WTC11 (cell line): ENCODE measurements around the gene SPART. TPM values are rescaled to one million over a fixed set of nuclear protein-coding genes. Genes with fewer than 3 reads are reported as not detected.
A peak's percentile ranks its signal among the peaks of the same experiment; 100 is the strongest.

Experiments
- ATAC-seq: fragments of 200-7000 bp; cut with Tn5 transposase; 2 replicates; pipeline ENCODE4 v1.10.0; 2021; ENCODE audit warnings: mild to moderate bottlenecking, moderate library complexity
- CTCF ChIA-PET: fragments of 300-600 bp; sonication (Branson Sonifier 250); formaldehyde crosslinking; loops from one replicate; lab custom pipeline; 2021; ENCODE audit warnings: antibody characterized with exemption; lab: Charles Lee
- POLR2A ChIA-PET: fragments of 350-600 bp; sonication (Branson Sonifier 250); formaldehyde crosslinking; loops from one replicate; lab custom pipeline; 2021; ENCODE audit warnings: antibody characterized with exemption; lab: Charles Lee
- DNase-seq: peaks from one replicate; pipeline ENCODE4 v3.0.0; 2021; ENCODE audit warnings: low spot score
- H3K27ac Mint-ChIP-seq: 2 replicates; pipeline ENCODE4 v1.8.0; 2021; ENCODE audit warnings: mixed read lengths
- H3K27me3 Mint-ChIP-seq: 2 replicates; pipeline ENCODE4 v1.8.0; 2021; ENCODE audit warnings: low read depth, mild to moderate bottlenecking, moderate library complexity, mixed read lengths
- H3K36me3 Mint-ChIP-seq: 2 replicates; pipeline ENCODE4 v1.8.0; 2021; ENCODE audit warnings: mixed read lengths
- H3K4me1 Mint-ChIP-seq: 2 replicates; pipeline ENCODE4 v1.8.0; 2022; ENCODE audit warnings: mixed read lengths
- H3K4me3 Mint-ChIP-seq: 2 replicates; pipeline ENCODE4 v1.8.0; 2021; ENCODE audit warnings: mild to moderate bottlenecking, moderate library complexity, mixed read lengths
- H3K9me3 Mint-ChIP-seq: 2 replicates; pipeline ENCODE4 v1.8.0; 2021; ENCODE audit warnings: mixed read lengths
- AFF4 ChIP-seq: sonication (generic); formaldehyde crosslinking; IDR thresholded peaks from 2 replicates; pipeline ENCODE4 v1.8.1; 2023; ENCODE audit warnings: mild to moderate bottlenecking, missing genetic modification reagents, borderline replicate concordance
- ATF3 ChIP-seq: sonication (generic); formaldehyde crosslinking; conservative IDR thresholded peaks from 2 replicates; pipeline ENCODE4 v1.8.1; 2022; ENCODE audit warnings: mild to moderate bottlenecking, missing genetic modification reagents
- E2F1 ChIP-seq: sonication (generic); formaldehyde crosslinking; IDR thresholded peaks from 2 replicates; pipeline ENCODE4 v1.8.0; 2022; ENCODE audit warnings: mild to moderate bottlenecking, missing genetic modification reagents
- E2F5 ChIP-seq: sonication (generic); formaldehyde crosslinking; IDR thresholded peaks from 2 replicates; pipeline ENCODE4 v1.8.1; 2022; ENCODE audit warnings: mild to moderate bottlenecking, moderate library complexity, missing genetic modification reagents
- ETV6 ChIP-seq: sonication (generic); formaldehyde crosslinking; IDR thresholded peaks from 2 replicates; pipeline ENCODE4 v1.8.1; 2022; ENCODE audit warnings: mild to moderate bottlenecking, missing genetic modification reagents
- MXD4 ChIP-seq: fragments of 250-450 bp; sonication (Bioruptor Pico); IDR thresholded peaks from 2 replicates; pipeline ENCODE4 v1.8.0; 2021; ENCODE audit warnings: mild to moderate bottlenecking, moderate library complexity, borderline replicate concordance
- NFATC4 ChIP-seq: fragments of 250-450 bp; sonication (Bioruptor Pico); IDR thresholded peaks from 2 replicates; pipeline ENCODE4 v1.9.0; 2021; ENCODE audit warnings: mild to moderate bottlenecking
- NFE2L1 ChIP-seq: sonication (generic); formaldehyde crosslinking; IDR thresholded peaks from 2 replicates; pipeline ENCODE4 v1.8.1; 2023; ENCODE audit warnings: missing genetic modification reagents
- NR2C2 ChIP-seq: sonication (generic); formaldehyde crosslinking; IDR thresholded peaks from 2 replicates; pipeline ENCODE4 v1.8.0; 2022; ENCODE audit warnings: mild to moderate bottlenecking, missing genetic modification reagents
- RORB ChIP-seq: fragments of 250-450 bp; sonication (Bioruptor Pico); IDR thresholded peaks from 2 replicates; pipeline ENCODE4 v1.9.0; 2021; ENCODE audit warnings: mild to moderate bottlenecking
- SOX15 ChIP-seq: fragments of 250-450 bp; sonication (Bioruptor Pico); IDR thresholded peaks from 2 replicates; pipeline ENCODE4 v1.9.0; 2021; ENCODE audit warnings: mild to moderate bottlenecking
- TEAD4 ChIP-seq: sonication (generic); formaldehyde crosslinking; IDR thresholded peaks from 2 replicates; pipeline ENCODE4 v1.8.0; 2022; ENCODE audit warnings: mild to moderate bottlenecking, missing genetic modification reagents
- USF1 ChIP-seq: sonication (generic); formaldehyde crosslinking; IDR thresholded peaks from 2 replicates; pipeline ENCODE4 v1.8.0; 2022; ENCODE audit warnings: mild to moderate bottlenecking, missing genetic modification reagents
- ZBTB43 ChIP-seq: sonication (generic); formaldehyde crosslinking; IDR thresholded peaks from 2 replicates; pipeline ENCODE4 v1.8.1; 2023; ENCODE audit warnings: mild to moderate bottlenecking, missing genetic modification reagents
- ZNF317 ChIP-seq: sonication (generic); formaldehyde crosslinking; IDR thresholded peaks from 2 replicates; pipeline ENCODE4 v1.8.1; 2023; ENCODE audit warnings: low read depth, mild to moderate bottlenecking, moderate library complexity, missing genetic modification reagents, borderline replicate concordance
- ZNF396 ChIP-seq: fragments of 250-450 bp; sonication (Bioruptor Pico); IDR thresholded peaks from 2 replicates; pipeline ENCODE4 v1.8.0; 2021; ENCODE audit warnings: mild to moderate bottlenecking, moderate library complexity, borderline replicate concordance
- ZNF425 ChIP-seq: fragments of 250-450 bp; sonication (Bioruptor Pico); conservative IDR thresholded peaks from 2 replicates; pipeline ENCODE4 v1.9.0; 2021; ENCODE audit warnings: mild to moderate bottlenecking
- total RNA-seq: library from RNA; stranded (reverse); gene quantifications from 3 replicates; pipeline ENCODE4 v1.2.3, GENCODE V29; 2021
- TF ChIP-seq, protein P1 (sequence below): fragments of 250-450 bp; sonication (Bioruptor Pico); IDR thresholded peaks from 2 replicates; pipeline ENCODE4 v1.9.0; 2021; ENCODE audit warnings: mild to moderate bottlenecking, borderline replicate concordance
- TF ChIP-seq, protein P2 (sequence below): sonication (generic); formaldehyde crosslinking; IDR thresholded peaks from 2 replicates; pipeline ENCODE4 v1.8.0; 2022; ENCODE audit warnings: mild to moderate bottlenecking, missing genetic modification reagents

The SPART gene
- total RNA-seq, 1 experiment from 2014 or later, result 95.7 TPM

DNA sequence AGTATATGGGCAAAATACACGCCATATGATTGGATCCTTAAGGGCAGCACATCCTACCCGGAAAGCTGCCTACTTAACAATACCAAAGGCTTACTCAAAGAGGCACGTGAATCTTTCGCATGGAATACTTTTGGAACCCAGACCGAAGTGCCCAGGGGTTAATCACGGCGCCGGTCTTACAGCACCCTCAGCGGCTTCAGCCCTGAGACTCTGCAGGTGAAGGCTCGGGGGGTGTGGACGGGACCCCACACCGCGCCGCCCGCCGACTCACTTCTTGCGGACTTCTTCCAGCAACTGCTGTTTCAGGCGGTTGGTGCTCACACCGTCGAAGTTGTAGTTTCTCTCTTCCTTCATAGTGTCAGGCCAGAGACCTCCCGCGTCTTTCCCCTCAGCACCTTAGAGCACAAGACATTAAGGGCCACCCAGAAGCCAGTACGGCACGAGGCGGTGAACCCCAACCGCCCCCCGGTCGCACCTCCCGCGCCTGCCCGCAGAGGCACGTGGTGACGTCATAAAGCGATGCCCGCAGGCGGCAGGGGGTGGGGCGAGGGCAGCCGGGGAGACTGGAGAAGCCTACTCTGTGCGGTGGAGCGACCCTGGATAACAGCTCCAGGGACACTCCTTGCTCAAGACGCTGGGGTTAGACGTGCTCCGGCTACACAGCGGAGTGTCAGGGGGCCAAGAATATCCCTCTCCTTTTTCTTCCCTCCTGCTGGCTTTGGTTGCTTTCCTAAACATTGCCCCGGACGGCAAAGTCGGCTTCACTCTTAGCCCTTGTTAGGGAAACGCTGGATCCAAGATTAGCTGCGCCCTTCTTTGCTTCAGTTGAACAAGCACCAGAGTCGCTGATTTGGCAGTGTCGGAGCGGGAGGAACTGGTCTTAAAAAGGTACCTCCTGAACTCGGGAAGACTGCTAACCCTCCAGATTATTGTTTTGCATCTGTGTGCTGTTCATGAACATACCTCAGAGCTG is 48.5 kb downstream of the SPART start, which contains the start of gene CCDC169:
TSS of gene CCDC169 (minus strand) at position 449 of the 973 bp plus-strand sequence. CDS start at position 354, 95 bp downstream.
- Mint-ChIP-seq H3K36me3 (peaks cover 25% of the 10 kb centered on the region), H3K4me1 (peaks cover 65% of the 10 kb centered on the region), H3K9me3 (peaks cover 9% of the 10 kb centered on the region), H3K27me3 (no peaks in the 10 kb centered on the region), H3K4me3 (peak within 1 kb of the TSS; percentile 86), H3K27ac (peak within 1 kb of the TSS; percentile 100)
- ChIA-PET POLR2A (interaction anchor here (0.5 to 2.5 kb wide), 4 partner anchors 13 to 305 kb away, joined by 3 to 13 read pairs (median 3); partner anchors contain the start of gene SPART), CTCF (interaction anchor here (1.2 to 3.2 kb wide), 3 partner anchors 15 to 49 kb away, joined by 3 to 12 read pairs (median 3); no protein-coding TSS in a partner anchor)
- DNase-seq, result peak; percentile 93
- ATAC-seq, result peak; percentile 76
- TF ChIP-seq ZNF317 (0 out of 2 replicates have a peak, but pooled peaks have one; percentile 64), ATF3 (CRISPR knock-in tag) (0 out of 2 replicates have a peak, but pooled peaks have one; percentile 42), TEAD4 (CRISPR knock-in tag) (peak; percentile 46; the same call in 1 of the 2 replicates), ETV6 (CRISPR knock-in tag) (peak; percentile 73; the same call in 1 of the 2 replicates), USF1 (CRISPR knock-in tag) (peak; percentile 71; the same call in 1 of the 2 replicates), ZNF396 (CRISPR knock-in tag) (no peak), MXD4 (CRISPR knock-in tag) (no peak), RORB (CRISPR knock-in tag) (no peak), NFE2L1 (0 out of 2 replicates have a peak, but pooled peaks have one; percentile 65), E2F5 (peak; percentile 91), SOX15 (CRISPR knock-in tag) (no peak), NFATC4 (CRISPR knock-in tag) (no peak), AFF4 (CRISPR knock-in tag) (no peak), ZNF425 (CRISPR knock-in tag) (0 out of 2 replicates have a peak, but pooled peaks have one; percentile 36), NR2C2 (CRISPR knock-in tag) (no peak), E2F1 (0 out of 2 replicates have a peak, but pooled peaks have one; percentile 30), ZBTB43 (CRISPR knock-in tag) (no peak)
- TF ChIP-seq, protein P1, sequence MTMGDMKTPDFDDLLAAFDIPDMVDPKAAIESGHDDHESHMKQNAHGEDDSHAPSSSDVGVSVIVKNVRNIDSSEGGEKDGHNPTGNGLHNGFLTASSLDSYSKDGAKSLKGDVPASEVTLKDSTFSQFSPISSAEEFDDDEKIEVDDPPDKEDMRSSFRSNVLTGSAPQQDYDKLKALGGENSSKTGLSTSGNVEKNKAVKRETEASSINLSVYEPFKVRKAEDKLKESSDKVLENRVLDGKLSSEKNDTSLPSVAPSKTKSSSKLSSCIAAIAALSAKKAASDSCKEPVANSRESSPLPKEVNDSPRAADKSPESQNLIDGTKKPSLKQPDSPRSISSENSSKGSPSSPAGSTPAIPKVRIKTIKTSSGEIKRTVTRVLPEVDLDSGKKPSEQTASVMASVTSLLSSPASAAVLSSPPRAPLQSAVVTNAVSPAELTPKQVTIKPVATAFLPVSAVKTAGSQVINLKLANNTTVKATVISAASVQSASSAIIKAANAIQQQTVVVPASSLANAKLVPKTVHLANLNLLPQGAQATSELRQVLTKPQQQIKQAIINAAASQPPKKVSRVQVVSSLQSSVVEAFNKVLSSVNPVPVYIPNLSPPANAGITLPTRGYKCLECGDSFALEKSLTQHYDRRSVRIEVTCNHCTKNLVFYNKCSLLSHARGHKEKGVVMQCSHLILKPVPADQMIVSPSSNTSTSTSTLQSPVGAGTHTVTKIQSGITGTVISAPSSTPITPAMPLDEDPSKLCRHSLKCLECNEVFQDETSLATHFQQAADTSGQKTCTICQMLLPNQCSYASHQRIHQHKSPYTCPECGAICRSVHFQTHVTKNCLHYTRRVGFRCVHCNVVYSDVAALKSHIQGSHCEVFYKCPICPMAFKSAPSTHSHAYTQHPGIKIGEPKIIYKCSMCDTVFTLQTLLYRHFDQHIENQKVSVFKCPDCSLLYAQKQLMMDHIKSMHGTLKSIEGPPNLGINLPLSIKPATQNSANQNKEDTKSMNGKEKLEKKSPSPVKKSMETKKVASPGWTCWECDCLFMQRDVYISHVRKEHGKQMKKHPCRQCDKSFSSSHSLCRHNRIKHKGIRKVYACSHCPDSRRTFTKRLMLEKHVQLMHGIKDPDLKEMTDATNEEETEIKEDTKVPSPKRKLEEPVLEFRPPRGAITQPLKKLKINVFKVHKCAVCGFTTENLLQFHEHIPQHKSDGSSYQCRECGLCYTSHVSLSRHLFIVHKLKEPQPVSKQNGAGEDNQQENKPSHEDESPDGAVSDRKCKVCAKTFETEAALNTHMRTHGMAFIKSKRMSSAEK (CRISPR knock-in tag), result no peak
- TF ChIP-seq, protein P2, sequence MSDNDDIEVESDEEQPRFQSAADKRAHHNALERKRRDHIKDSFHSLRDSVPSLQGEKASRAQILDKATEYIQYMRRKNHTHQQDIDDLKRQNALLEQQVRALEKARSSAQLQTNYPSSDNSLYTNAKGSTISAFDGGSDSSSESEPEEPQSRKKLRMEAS (CRISPR knock-in tag), result peak; percentile 98
